A673 (cell line): Measurements from ENCODE around the gene GRIN3B. TPM values are rescaled to one million over a fixed set of nuclear protein-coding genes. Genes with fewer than 3 reads are reported as not detected.
A peak's percentile ranks its signal among the peaks of the same experiment; 100 is the strongest.

Experiments used
- BruUV-seq: library from RNA; stranded (reverse); fragments of 400-500 nt; replicated peaks from 2 replicates; lab custom pipeline; 2021; lab: Mats Ljungman, UMichigan
- CTCF ChIA-PET: fragments of 300-600 bp; sonication (Branson Sonifier 250); formaldehyde crosslinking; loops from one replicate; lab custom pipeline; 2022; ENCODE audit warnings: antibody characterized with exemption; lab: Charles Lee
- POLR2A ChIA-PET: fragments of 300-600 bp; sonication (Branson Sonifier 250); formaldehyde crosslinking; loops from one replicate; lab custom pipeline; 2022; ENCODE audit warnings: antibody characterized with exemption; ENCODE audit not compliant: low non-redundant PET; lab: Charles Lee
- DNase-seq: peaks from one replicate; pipeline ENCODE4 v3.0.0-alpha.2; 2015; ENCODE audit warnings: low spot score
- H3K27ac ChIP-seq: fragments of 200-600 bp; sonication (generic); 2 replicates; pipeline ENCODE4 v1.5.1; 2016; ENCODE audit warnings: mixed run types, low read depth, mild to moderate bottlenecking, mixed read lengths, antibody characterized with exemption, low read length; ENCODE audit not compliant: poor library complexity, severe bottlenecking
- H3K27me3 ChIP-seq: fragments of 200-600 bp; sonication (generic); replicated peaks from 2 replicates; pipeline ENCODE4 v1.6.1; 2017; ENCODE audit warnings: mixed run types, low read depth, mild to moderate bottlenecking, mixed read lengths, antibody characterized with exemption, low read length; ENCODE audit not compliant: insufficient read depth, poor library complexity
- H3K36me3 ChIP-seq: fragments of 200-600 bp; sonication (generic); 2 replicates; pipeline ENCODE4 v1.6.1; 2016; ENCODE audit warnings: mixed run types, mild to moderate bottlenecking, mixed read lengths, antibody characterized with exemption, low read length; ENCODE audit not compliant: insufficient read depth, poor library complexity, severe bottlenecking
- H3K4me1 ChIP-seq: fragments of 200-600 bp; sonication (generic); 2 replicates; pipeline ENCODE4 v1.6.1; 2017; ENCODE audit warnings: mixed run types, mild to moderate bottlenecking, mixed read lengths, antibody characterized with exemption, low read length; ENCODE audit not compliant: insufficient read depth, poor library complexity, severe bottlenecking
- H3K4me3 ChIP-seq: fragments of 200-600 bp; sonication (generic); 2 replicates; pipeline ENCODE4 v1.5.1; 2016; ENCODE audit warnings: low read depth, mixed run types, mild to moderate bottlenecking, mixed read lengths, low read length; ENCODE audit not compliant: poor library complexity, severe bottlenecking
- H3K9me3 ChIP-seq: fragments of 200-600 bp; sonication (generic); 2 replicates; pipeline ENCODE4 v1.6.1; 2016; ENCODE audit warnings: mixed run types, low read depth, mild to moderate bottlenecking, mixed read lengths, antibody characterized with exemption, low read length; ENCODE audit not compliant: poor library complexity, severe bottlenecking
- CTCF ChIP-seq: fragments of 300-800, 200-600 bp; sonication (generic); conservative IDR thresholded peaks from 2 replicates; pipeline ENCODE4 v1.5.1; 2017; ENCODE audit warnings: low read depth, mild to moderate bottlenecking, antibody characterized with exemption, low read length, moderate library complexity, mixed read lengths
- EZH2 ChIP-seq: fragments of 200-600 bp; sonication (generic); IDR thresholded peaks from 2 replicates; pipeline ENCODE4 v1.6.1; 2017; ENCODE audit warnings: borderline replicate concordance, low read depth, mild to moderate bottlenecking, mixed read lengths, antibody characterized with exemption, low read length; ENCODE audit not compliant: poor library complexity, severe bottlenecking
- intact Hi-C: fragments of 100-400 bp; cut with micrococcal nuclease; formaldehyde crosslinking; loops from one replicate; pipeline ENCODE4 v1.10.0; 2022; ENCODE audit not compliant: unreplicated experiment
- total RNA-seq: library from RNA; stranded (reverse); gene quantifications from 2 replicates; pipeline ENCODE4 v1.2.3, GENCODE V29; 2021

GRIN3B gene
- total RNA-seq, 1 experiment from 2014 or later = not detected

- no peak for TF ChIP-seq CTCF
- TF ChIP-seq EZH2 = no peak
- Histone ChIP-seq H3K27ac (peak overlapping the region; percentile 47), H3K36me3 (peaks cover 26% of the 10 kb centered on the region), H3K9me3 (no peaks in the 10 kb centered on the region), H3K4me1 (peaks cover 30% of the 10 kb centered on the region), H3K27me3 (no peaks in the 10 kb centered on the region), H3K4me3 (no peak overlapping the region)
- DNase-seq = no peak
- ChIA-PET CTCF (no interaction called here), POLR2A (no interaction called here)
- BruUV-seq = no TSS peak
- intact Hi-C loops = no loop called here
Measured at GRCh38 chr19:1016647-1017114, 16.5 kb downstream of the GRIN3B start.

- H3K27ac ChIP-seq = peak overlapping the region; percentile 61
- H3K36me3 ChIP-seq = peaks cover 20% of the 10 kb centered on the region
Measured at GRCh38 chr19:1017115-1017905, 17.1 kb downstream of the GRIN3B start.

GRCh38 chr19:1017906-1018305, 17.7 kb downstream of the GRIN3B start:
- peak overlapping the region; percentile 61 for H3K27ac ChIP-seq
- peaks cover 16% of the 10 kb centered on the region for H3K36me3 ChIP-seq
- no peaks in the 10 kb centered on the region for H3K27me3 ChIP-seq
- DNase-seq = no peak
- no peaks in the 10 kb centered on the region for H3K9me3 ChIP-seq
- H3K4me3 ChIP-seq = no peak overlapping the region
- peaks cover 30% of the 10 kb centered on the region for H3K4me1 ChIP-seq
- intact Hi-C loops = no loop called here
- BruUV-seq = no TSS peak
- ChIA-PET CTCF (no interaction called here), POLR2A (no interaction called here)
- TF ChIP-seq CTCF (no peak), EZH2 (no peak)

More at GRCh38 chr19:1017115-1017905, 17.1 kb downstream of the GRIN3B start:
- no TSS peak for BruUV-seq
- TF ChIP-seq EZH2 (no peak), CTCF (no peak)
- CTCF ChIA-PET = no interaction called here
- Histone ChIP-seq H3K4me1 (peaks cover 30% of the 10 kb centered on the region), H3K27me3 (no peaks in the 10 kb centered on the region), H3K9me3 (no peaks in the 10 kb centered on the region), H3K4me3 (no peak overlapping the region)
- DNase-seq = no peak
- intact Hi-C loops = no loop called here
- POLR2A ChIA-PET = no interaction called here
